NCI-H345 treated with DMSO at 0.1 percent for 48 hours (cell line): ENCODE results near the gene DOCK2.

Experiments used
- DNase-seq: peaks from one replicate; lab custom pipeline; 2025; ENCODE audit not compliant: unreplicated experiment; lab: John Stamatoyannopoulos, UW

DOCK2 gene

DNA sequence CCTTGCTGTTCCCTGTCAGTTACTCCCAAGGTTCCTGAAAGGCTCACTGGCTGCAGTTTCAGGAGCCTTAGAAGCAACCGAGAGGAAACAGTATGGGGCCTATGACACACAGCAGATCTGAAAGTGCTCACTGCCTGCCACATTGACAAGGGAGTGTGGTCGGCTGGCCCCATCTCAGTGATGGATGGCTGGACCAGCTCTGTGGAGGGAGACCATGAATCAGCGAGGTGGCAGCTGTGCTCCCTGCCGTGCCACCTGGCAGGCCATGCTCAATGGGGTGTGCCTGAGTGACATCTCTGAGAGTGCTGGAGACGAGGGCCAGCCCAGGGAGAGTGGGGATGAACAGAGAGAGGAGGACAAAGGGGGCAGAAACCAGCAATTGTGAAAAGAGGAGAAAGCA lies 49.1 kb downstream of the DOCK2 start:
- DNase-seq: peak; percentile 80

GRCh38 chr5:169688106-169688505 lies 51.0 kb downstream of the DOCK2 start:
- DNase-seq: no peak

GRCh38 chr5:169691471-169691870 lies 54.4 kb downstream of the DOCK2 start:
- no peak for DNase-seq

DNA sequence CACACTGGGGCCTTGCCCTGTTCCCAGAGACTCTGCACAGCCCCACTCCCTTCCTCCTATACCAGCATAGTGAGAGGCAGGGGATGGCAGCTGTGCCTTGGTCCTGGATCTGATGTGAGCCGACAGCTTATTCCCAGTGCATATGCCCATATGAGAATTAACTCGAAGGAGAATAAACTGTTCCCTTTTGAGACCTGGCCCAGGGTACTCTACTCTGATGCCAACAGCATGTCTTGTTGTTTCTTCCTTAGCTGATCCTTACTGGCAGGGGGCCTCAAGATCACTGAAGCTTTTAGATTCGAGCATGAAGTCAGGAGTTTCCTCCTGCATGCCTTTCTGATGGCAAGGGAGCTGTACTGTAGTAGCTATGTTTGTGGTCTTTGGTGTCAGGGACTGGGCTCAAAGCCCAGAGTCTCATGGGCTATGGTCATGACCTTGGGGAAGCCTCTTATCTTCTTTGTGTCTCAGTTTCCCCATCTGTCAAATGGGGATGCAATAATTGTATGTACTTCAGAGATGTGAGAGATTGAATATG lies 57.1 kb downstream of the DOCK2 start:
- no peak for DNase-seq

DNA sequence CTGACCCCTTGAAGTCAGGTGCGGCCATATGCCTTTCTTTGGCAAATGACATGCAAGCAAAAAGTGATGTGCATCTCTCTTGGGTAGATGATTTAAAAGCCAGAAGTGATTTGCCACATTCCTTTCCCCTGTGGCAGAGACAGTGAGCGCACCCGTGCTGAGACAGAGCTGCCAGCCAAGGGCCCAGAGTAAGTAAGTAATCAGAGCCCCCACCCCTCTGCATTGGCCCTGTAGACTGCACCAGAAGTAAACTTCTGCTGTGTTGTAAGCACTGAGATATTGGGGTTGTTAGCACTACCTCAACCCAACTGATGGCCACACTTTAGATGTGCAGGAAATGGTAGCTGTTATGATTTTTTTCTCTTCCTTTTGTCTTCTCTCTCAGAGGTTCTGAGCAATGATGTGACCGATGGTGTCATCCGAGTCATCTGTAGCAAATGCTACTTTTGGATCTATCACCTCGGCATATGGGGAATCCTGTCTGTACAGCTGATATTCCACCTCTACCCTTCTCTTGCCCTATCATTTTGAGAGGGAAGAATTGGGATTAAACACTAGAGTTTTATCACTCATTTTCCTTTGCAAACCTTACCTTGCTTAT lies 58.0 kb downstream of the DOCK2 start:
- DNase-seq: no peak

- DNase-seq: no peak
These were observed 58.9 kb downstream of the DOCK2 start for GRCh38 chr5:169695919-169696490.

DNA sequence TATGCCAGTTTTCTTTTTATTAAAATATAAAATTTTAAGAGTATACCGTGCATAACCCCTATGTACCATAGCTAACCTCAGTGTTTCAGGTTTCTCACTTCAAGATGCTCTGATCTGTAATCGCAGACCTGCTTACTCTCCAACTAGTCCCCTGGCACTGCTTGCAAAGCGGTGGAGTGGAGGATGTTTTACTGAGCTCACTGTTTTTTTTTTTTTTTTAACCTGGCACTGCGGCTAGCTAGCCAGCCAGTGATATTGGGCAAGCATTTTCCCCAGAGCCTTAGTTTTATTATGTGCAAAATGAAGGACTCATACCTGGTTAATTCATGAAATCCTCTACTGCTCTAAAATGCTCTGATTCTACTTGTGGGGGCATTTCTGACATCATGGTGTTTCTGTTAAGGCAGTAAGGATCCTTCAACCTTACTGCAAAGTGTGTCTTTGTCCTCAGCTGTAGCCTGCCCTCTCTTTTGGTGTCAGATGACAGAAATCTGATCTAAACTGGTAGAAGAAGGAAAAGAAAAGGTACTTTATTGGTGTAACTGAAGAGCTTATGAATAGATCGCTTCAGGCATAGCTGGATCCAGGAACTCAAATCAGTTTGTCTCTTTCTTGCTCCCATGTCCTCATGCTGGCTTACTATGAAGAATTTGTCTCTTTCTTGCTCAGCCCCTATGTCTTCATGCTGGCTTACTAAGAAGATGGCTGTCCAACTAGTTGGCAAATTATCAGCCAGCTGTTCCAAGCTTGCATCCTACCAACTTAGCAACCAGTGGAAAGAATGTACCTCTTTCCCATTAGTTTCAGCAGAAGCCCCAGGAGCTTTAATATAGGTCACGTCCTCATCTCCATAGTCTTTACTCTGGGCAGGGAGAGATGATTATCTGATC lies 59.8 kb downstream of the DOCK2 start:
- no peak for DNase-seq

- no peak for DNase-seq
These were observed 60.4 kb downstream of the DOCK2 start for GRCh38 chr5:169697511-169697890.

DNA sequence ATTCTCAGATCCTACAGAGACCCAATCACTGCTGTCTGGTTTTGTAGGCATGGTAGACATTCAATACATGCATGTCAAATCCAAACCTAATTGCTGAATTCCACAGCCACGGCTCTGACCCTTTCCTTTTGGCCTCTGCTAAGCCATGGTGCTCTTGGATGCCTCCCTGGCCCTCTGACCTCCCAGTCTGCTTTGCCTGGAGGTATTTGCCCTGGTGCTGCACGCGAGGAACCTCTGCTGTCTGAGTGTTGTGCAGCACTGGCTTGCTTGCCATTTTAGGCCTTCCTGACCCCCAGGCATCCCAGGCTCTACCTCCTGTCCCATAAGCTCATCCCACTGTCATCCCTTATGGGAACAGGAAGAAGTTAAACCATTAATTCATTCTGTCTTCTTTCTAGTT lies 60.9 kb downstream of the DOCK2 start:
- no peak for DNase-seq

- no peak for DNase-seq
These were observed 63.5 kb downstream of the DOCK2 start for GRCh38 chr5:169700611-169701010.

- DNase-seq: peak; percentile 3
These were observed 64.9 kb downstream of the DOCK2 start for GRCh38 chr5:169701910-169702451.

DNA sequence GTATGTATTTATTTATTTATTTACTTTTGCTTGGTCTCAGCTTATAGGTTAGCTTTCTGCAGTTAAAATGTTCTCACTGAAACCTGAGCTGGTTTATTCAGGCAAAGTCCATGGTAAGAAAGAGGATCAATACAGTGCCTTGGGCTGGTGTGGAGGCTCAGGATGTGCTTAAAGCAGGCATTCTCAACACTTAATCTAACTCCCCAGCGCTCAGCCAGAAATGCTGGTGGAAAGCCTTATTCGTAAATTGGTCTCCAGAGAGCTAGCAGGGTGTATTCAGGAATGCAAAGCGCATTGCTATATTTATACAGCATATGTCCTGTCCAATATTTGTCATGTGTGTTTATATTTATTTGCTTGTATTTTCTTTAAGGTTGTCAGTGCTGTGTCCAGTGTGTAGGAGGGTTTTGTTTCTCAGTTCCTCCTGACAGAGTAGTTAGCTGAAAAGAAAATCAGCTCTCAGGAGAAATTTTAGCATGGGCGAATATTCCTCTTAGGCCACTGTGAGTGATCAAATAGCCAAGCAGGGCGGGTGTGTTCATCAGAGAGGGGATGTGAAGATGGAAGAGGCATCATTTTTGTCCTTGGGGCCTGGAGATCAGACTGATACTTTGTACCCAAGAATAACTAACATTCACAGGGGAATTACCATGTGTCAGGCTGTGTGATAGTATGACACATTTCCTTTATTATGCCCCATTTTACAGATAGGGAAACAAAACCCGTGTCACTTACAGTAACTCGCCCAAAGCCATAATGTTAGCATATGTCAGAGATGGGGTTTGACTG lies 65.8 kb downstream of the DOCK2 start:
- no peak for DNase-seq

- no peak for DNase-seq
These were observed 66.7 kb downstream of the DOCK2 start for GRCh38 chr5:169703813-169704212.

- DNase-seq: no peak
These were observed 68.2 kb downstream of the DOCK2 start for GRCh38 chr5:169705322-169705721.

DNA sequence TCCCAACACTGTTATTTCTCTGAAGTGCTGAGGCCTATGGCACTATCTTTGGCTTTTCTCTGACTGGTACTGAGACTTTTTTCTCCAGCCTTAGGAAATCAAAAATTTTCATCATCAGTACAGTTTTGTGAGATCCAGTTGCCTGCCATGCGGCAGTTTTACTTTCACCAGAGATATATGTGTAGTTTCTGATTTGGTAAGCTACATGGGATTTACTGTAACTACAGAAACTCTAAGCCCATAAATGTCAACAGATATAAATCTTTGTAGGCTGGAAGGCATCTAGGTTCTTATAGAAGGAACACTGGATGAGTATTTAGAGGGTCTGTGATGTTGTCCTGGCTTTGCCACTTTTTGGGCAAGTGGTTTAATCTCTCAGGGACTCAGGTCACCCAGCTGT lies 69.0 kb downstream of the DOCK2 start:
- no peak for DNase-seq

DNA sequence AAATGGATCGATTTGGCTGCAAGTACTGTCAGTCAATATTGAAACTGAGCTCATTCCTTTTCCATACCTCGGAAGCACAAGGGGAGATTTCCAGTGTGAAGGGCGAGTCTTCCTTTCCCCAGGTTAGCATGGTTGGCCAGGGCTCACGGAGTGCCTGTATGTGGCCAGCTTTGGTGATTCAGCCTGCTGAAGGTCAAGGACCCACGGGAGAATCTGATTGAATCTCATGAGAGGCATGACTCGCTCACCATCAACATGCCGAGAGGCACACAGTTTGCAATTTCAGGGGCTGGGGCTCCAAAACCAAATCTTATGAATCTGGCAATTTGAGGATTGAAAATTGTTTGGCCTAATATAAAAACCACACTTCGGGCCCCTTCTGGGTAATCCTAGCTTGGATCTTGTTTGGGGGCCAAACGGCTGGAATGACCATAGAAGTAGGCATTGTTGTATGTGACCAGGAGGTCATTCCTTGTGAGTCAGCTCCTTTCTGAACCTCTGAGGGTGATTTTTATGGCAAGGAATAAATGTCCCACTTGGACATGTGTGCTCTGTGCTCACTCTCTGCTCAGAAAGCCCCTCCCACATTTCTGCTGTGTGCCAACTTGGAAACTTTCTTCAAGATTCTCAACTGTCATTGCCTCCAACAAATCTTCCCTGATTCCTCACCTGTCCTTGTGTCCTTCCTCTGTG lies 69.8 kb downstream of the DOCK2 start:
- DNase-seq: no peak

DNA sequence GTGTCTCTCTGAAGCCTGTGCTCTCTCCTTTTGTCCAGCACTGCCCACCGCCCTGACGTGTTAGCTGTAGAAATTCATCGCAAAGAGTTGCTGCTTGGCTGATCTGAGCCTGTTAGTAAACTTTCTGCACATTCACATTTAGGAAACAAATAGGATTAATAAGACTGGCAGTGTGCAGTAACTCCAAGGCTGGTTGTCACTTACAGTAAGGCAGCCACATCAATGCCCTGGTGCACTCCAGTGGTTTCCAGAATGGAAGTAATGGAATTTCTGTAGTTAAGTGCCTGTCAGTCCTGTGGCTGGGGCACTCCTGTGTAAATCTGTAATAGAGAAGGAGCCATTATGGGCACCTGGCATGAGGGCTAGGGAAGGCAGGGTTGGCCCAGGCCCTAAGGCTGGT lies 70.6 kb downstream of the DOCK2 start:
- DNase-seq: no peak

GRCh38 chr5:169710675-169711074 lies 73.6 kb downstream of the DOCK2 start:
- no peak for DNase-seq

GRCh38 chr5:169711551-169712225 lies 74.6 kb downstream of the DOCK2 start:
- DNase-seq: no peak

DNA sequence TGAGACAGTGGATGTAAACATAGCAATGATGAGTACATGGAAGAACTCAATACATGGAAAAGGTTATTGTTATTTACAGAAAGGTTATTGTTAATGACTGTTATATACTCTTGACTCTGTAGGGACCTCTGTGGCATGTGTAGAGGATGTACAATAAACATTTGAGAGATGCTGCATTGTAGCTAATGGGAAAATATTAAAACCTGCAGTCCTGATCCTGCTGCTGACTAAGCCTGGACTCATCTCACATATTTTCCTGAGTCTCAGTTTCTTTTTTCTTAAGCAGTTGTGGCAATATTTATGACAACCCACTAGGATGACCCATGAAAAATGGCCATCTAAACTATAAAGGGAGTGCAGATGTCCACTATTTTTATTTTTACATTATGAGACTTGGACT lies 75.4 kb downstream of the DOCK2 start:
- no peak for DNase-seq
